ENCODE data around the gene REPIN1. TPM values are rescaled to one million over a fixed set of nuclear protein-coding genes. Genes with fewer than 3 reads are reported as not detected.

REPIN1 gene
- total and polyA plus RNA-seq, 9 of the 15 experiments (the other 6 are each of a cell fraction or from before 2014, with no cell fraction given) = 8.1 to 283 (median 94.3) TPM

DNA sequence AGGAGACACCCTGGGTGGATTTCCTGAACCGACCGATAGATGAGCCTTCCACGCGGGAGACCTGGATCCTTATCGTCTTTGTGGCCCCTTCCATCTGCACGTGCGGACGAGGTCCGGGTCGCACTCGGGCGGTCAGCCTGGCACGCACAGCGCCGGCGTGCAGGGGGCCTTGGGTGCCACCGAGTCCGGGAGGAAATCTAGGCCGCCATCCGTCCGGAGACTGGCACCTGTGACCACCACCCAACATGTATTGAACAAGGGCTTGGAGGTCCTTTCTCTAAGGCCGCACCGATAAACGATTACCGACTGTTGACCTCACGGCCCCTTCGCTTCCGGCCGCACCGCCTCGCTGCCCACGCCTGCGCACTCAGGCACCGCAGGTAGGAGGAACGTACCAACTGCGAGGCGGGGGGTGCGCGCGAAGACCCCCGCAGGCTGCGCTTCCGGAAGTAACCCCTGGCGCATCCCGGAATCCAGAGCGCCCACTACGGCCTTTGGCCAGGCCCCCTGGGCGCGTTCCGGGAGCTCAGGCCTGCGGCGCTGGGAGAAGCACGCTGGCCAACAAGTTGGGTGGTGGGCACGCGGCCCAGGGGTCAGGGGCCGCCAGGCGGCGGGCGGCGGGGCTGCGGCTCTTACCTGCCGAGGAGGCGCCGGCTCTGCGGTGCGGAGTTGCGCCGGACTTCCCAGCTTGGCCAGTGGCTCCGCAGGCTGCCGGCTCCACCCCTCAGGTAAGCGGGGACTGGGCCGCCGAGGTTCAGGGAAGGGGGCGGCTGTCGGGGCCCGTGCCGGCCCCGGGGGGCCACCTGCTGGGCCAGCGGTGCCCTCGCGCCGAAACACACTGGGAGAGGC is 45.6 kb upstream of the REPIN1 start, which contains the start of the genes ACTR3C and LRRC61 (continued):
- TF ChIP-seq NR2C2 (CRISPR knock-in tag; IDR thresholded peaks at IDR 0.05) = no peak; the same call in none of the 2 replicates
- TF ChIP-seq NR2C2 (tag; IDR thresholded peaks at IDR 0.05) = peak; percentile 94
- TF ChIP-seq ELF1 (tag; IDR thresholded peaks at IDR 0.05) = peak; percentile 91
- peak; percentile 51 for TF ChIP-seq ZNF239 (CRISPR knock-in tag; IDR thresholded peaks at IDR 0.05)
- TF ChIP-seq ZSCAN29 (IDR thresholded peaks at IDR 0.05) = no peak; the same call in 1 of the 2 replicates
- no peak for TF ChIP-seq CBX2 (IDR thresholded peaks at IDR 0.05; ENCODE audit: insufficient read depth, low read length, poor library complexity, severe bottlenecking)
- peak; percentile 83 for TF ChIP-seq ERF (CRISPR knock-in tag; IDR thresholded peaks at IDR 0.05)
- peak; percentile 74; the same call in 1 of the 2 replicates for TF ChIP-seq PHB (CRISPR knock-in tag; IDR thresholded peaks at IDR 0.05)
- TF ChIP-seq, protein P1, sequence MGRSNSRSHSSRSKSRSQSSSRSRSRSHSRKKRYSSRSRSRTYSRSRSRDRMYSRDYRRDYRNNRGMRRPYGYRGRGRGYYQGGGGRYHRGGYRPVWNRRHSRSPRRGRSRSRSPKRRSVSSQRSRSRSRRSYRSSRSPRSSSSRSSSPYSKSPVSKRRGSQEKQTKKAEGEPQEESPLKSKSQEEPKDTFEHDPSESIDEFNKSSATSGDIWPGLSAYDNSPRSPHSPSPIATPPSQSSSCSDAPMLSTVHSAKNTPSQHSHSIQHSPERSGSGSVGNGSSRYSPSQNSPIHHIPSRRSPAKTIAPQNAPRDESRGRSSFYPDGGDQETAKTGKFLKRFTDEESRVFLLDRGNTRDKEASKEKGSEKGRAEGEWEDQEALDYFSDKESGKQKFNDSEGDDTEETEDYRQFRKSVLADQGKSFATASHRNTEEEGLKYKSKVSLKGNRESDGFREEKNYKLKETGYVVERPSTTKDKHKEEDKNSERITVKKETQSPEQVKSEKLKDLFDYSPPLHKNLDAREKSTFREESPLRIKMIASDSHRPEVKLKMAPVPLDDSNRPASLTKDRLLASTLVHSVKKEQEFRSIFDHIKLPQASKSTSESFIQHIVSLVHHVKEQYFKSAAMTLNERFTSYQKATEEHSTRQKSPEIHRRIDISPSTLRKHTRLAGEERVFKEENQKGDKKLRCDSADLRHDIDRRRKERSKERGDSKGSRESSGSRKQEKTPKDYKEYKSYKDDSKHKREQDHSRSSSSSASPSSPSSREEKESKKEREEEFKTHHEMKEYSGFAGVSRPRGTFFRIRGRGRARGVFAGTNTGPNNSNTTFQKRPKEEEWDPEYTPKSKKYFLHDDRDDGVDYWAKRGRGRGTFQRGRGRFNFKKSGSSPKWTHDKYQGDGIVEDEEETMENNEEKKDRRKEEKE (IDR thresholded peaks at IDR 0.05; ENCODE audit: borderline replicate concordance in 1 of 2, control insufficient read depth in 1 of 2, low read depth in 2 of 2, low read length in 1 of 2) = peak in 1 of 2 experiments; percentile 85; a peak in 2 of 4 replicates
- TF ChIP-seq, protein P2, sequence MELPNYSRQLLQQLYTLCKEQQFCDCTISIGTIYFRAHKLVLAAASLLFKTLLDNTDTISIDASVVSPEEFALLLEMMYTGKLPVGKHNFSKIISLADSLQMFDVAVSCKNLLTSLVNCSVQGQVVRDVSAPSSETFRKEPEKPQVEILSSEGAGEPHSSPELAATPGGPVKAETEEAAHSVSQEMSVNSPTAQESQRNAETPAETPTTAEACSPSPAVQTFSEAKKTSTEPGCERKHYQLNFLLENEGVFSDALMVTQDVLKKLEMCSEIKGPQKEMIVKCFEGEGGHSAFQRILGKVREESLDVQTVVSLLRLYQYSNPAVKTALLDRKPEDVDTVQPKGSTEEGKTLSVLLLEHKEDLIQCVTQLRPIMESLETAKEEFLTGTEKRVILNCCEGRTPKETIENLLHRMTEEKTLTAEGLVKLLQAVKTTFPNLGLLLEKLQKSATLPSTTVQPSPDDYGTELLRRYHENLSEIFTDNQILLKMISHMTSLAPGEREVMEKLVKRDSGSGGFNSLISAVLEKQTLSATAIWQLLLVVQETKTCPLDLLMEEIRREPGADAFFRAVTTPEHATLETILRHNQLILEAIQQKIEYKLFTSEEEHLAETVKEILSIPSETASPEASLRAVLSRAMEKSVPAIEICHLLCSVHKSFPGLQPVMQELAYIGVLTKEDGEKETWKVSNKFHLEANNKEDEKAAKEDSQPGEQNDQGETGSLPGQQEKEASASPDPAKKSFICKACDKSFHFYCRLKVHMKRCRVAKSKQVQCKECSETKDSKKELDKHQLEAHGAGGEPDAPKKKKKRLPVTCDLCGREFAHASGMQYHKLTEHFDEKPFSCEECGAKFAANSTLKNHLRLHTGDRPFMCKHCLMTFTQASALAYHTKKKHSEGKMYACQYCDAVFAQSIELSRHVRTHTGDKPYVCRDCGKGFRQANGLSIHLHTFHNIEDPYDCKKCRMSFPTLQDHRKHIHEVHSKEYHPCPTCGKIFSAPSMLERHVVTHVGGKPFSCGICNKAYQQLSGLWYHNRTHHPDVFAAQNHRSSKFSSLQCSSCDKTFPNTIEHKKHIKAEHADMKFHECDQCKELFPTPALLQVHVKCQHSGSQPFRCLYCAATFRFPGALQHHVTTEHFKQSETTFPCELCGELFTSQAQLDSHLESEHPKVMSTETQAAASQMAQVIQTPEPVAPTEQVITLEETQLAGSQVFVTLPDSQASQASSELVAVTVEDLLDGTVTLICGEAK (IDR thresholded peaks at IDR 0.05) = peak; percentile 71
- TF ChIP-seq, protein P2 (CRISPR knock-in tag; IDR thresholded peaks at IDR 0.05) = peak; percentile 62
- TF ChIP-seq MBD1 (CRISPR knock-in tag; IDR thresholded peaks at IDR 0.05) = no peak
- TF ChIP-seq BHLHE40 (IDR thresholded peaks at IDR 0.05; ENCODE audit: low read length) = peak; percentile 97

All from K562 (cell line).